GM12891 (cell line): Measurements from ENCODE around the gene SYNM.
A peak's percentile ranks its signal among the peaks of the same experiment; 100 is the strongest.

Experiments used
- DNase-seq: peaks from one replicate; pipeline ENCODE4 v3.0.0; 2011; ENCODE audit warnings: low spot score; ENCODE audit not compliant: insufficient read length
- FAIRE-seq: peaks from 2 replicates; lab custom pipeline; 2011; peaks lifted over from hg19 to GRCh38; lab: Jason Lieb, UNC
- PAX5 ChIP-seq: IDR thresholded peaks from 2 replicates; pipeline ENCODE4 v1.6.1; 2011; ENCODE audit warnings: low read length, moderate library complexity, mild to moderate bottlenecking; ENCODE audit not compliant: insufficient read depth, severe bottlenecking
- POLR2A ChIP-seq: IDR thresholded peaks from 2 replicates; pipeline ENCODE4 v1.6.1; 2011; ENCODE audit warnings: low read depth, low read length, control low read depth
- POLR2AphosphoS5 ChIP-seq: IDR thresholded peaks from 2 replicates; pipeline ENCODE4 v1.6.1; 2011; ENCODE audit warnings: low read depth, low read length, control low read depth
- POU2F2 ChIP-seq: IDR thresholded peaks from 2 replicates; pipeline ENCODE4 v1.6.1; 2011; ENCODE audit warnings: low read depth, mild to moderate bottlenecking, control low read depth, low read length, moderate library complexity
- SPI1 ChIP-seq: IDR thresholded peaks from 2 replicates; pipeline ENCODE4 v1.6.1; 2011; ENCODE audit warnings: low read depth, low read length, control low read depth
- TAF1 ChIP-seq: IDR thresholded peaks from 2 replicates; pipeline ENCODE4 v1.6.1; 2011; ENCODE audit warnings: low read depth, low read length, control low read depth

The SYNM gene

GRCh38 chr15:99096894-99097426 lies 7.9 kb upstream of the SYNM start:
- FAIRE-seq (no peak), DNase-seq (no peak)
- TF ChIP-seq SPI1, result no peak
- TF ChIP-seq POU2F2, result no peak
- TF ChIP-seq POLR2AphosphoS5, result no peak
- no peak for TF ChIP-seq PAX5
- no peak for TF ChIP-seq POLR2A
- TF ChIP-seq TAF1, result no peak

GRCh38 chr15:99097441-99098410 lies 7.2 kb upstream of the SYNM start:
- FAIRE-seq (no peak), DNase-seq (no peak)
- TF ChIP-seq POU2F2, result no peak
- no peak for TF ChIP-seq POLR2A
- no peak for TF ChIP-seq PAX5
- no peak for TF ChIP-seq TAF1
- no peak for TF ChIP-seq SPI1
- TF ChIP-seq POLR2AphosphoS5, result no peak

- TF ChIP-seq POLR2A (no peak), PAX5 (no peak), TAF1 (no peak)
- FAIRE-seq (no peak), DNase-seq (no peak)
These were observed 6.5 kb upstream of the SYNM start for GRCh38 chr15:99098426-99098825.

DNA sequence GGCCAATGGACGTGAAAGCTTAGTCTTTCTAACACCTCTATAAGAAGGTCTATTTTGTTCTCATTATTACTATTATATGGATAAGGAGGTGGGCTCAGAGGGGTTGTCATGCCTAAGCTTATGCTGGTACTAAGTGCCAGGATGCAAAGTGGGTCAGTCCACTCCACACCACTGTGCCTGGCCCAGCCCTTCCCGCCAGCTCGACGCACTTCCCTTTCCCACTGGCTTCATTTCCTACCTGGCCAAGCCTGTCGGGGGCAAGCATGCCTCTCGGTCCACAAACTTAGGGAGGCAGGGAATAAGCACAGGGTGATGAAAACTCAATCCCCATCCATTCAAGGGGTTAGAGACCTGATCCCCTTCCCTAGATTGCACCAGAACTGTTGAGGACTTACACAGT lies 5.9 kb upstream of the SYNM start:
- no peak for TF ChIP-seq TAF1
- no peak for TF ChIP-seq POU2F2
- no peak for TF ChIP-seq PAX5
- TF ChIP-seq SPI1, result no peak
- TF ChIP-seq POLR2A, result no peak
- no peak for TF ChIP-seq POLR2AphosphoS5
- no peak for FAIRE-seq
- no peak for DNase-seq

GRCh38 chr15:99099661-99100060 lies 5.2 kb upstream of the SYNM start:
- TF ChIP-seq POLR2A (no peak), SPI1 (no peak), POLR2AphosphoS5 (no peak), PAX5 (no peak), TAF1 (no peak), POU2F2 (no peak)
- DNase-seq (no peak), FAIRE-seq (no peak)

- DNase-seq (peak; percentile 35), FAIRE-seq (peak; percentile 60)
- TF ChIP-seq POLR2AphosphoS5 (no peak), POLR2A (no peak), SPI1 (no peak), POU2F2 (no peak), PAX5 (no peak), TAF1 (no peak)
These were observed 4.4 kb upstream of the SYNM start for GRCh38 chr15:99100245-99101173.

GRCh38 chr15:99101501-99101900 lies 3.4 kb upstream of the SYNM start:
- TF ChIP-seq PAX5 (no peak), TAF1 (no peak)
- DNase-seq (no peak), FAIRE-seq (no peak)

DNA sequence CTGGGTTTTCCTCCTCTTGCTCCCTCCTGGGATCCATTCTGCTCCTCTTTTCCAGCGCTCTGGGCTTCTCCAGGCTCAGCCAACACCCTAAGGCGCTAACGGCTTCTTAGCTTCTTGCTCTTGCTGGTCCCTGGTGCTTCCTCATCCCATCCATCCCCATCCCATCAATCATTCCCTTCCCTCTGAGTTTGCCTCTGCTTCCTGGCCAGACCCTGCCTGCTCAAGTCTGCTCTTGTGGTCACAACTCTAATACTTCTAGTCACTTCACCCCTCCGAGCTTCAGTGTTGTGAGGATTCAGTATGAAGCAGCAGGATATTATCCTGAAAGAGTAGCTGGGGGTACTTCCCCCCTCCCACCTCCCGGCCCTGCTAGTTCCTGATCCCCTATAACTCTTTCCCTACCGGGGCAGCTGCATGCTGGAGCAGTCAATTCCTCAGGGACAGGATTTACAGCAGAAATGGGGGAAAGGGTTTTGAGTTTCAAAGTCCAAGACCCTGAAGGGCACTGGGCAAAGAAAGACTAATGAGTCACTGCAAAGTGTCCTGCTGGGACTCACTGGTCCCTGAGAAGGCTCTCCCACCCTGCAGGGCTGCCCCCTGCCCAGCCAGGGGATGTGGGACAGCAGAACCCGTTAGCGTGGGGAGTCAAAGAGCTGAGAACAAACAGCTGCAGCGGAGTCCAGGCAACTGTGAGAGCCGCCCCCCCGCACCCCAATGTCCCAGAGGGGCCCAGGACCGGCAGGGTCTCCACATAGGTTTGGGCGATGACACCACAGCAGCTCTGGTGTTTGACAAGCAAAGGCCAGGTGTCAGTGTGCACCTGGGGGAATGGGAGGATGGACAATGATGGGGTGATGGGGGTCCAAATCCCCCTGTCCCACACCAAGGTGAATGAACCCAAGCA lies 2.3 kb upstream of the SYNM start:
- FAIRE-seq, result no peak
- no peak for DNase-seq
- TF ChIP-seq POU2F2 (no peak), SPI1 (no peak)

GRCh38 chr15:99103279-99103678 lies 1.6 kb upstream of the SYNM start:
- TF ChIP-seq POLR2AphosphoS5 (no peak), SPI1 (no peak), POU2F2 (no peak), POLR2A (no peak), PAX5 (no peak), TAF1 (no peak)
- DNase-seq (no peak), FAIRE-seq (no peak)
